Measurements from ENCODE around the gene RFC3.
"Not testable (repeated sequence)": the region's sequence is repeated elsewhere in the genome, so short reads cannot be mapped to it uniquely, and the experiment has no call there.

The RFC3 gene

GRCh38 chr13:33817901-33818706 is at the start of gene RFC3:
TSS of gene RFC3 (plus strand) at chr13:33818149. CDS start at chr13:33818179, 30 bp downstream.
- peak; percentile 94 for DNase-seq

- no peak for DNase-seq
Measured at GRCh38 chr13:33771296-33771695, 46.7 kb upstream of the RFC3 start.

- no peak for DNase-seq
Measured at GRCh38 chr13:33773790-33774462, 44.0 kb upstream of the RFC3 start.

- DNase-seq: no peak
Measured at GRCh38 chr13:33775339-33776108, 42.4 kb upstream of the RFC3 start.

- no peak for DNase-seq
Measured at GRCh38 chr13:33776239-33776881, 41.6 kb upstream of the RFC3 start.

- peak; percentile 58 for DNase-seq
Measured at GRCh38 chr13:33782631-33783030, 35.3 kb upstream of the RFC3 start.

GRCh38 chr13:33783212-33783611 is 34.7 kb upstream of the RFC3 start:
- not testable (repeated sequence) for DNase-seq

- DNase-seq: no peak
Measured at GRCh38 chr13:33784738-33785137, 33.2 kb upstream of the RFC3 start.

GRCh38 chr13:33785384-33785783 is 32.6 kb upstream of the RFC3 start:
- DNase-seq: no peak

GRCh38 chr13:33787051-33787591 is 30.8 kb upstream of the RFC3 start:
- no peak for DNase-seq

GRCh38 chr13:33789066-33789606 is 28.8 kb upstream of the RFC3 start:
- DNase-seq: no peak

- DNase-seq: no peak
Measured at GRCh38 chr13:33789739-33790138, 28.2 kb upstream of the RFC3 start.

GRCh38 chr13:33793726-33794125 is 24.2 kb upstream of the RFC3 start:
- DNase-seq: no peak

GRCh38 chr13:33794576-33794975 is 23.4 kb upstream of the RFC3 start:
- no peak for DNase-seq

GRCh38 chr13:33796095-33796494 is 21.9 kb upstream of the RFC3 start:
- DNase-seq: no peak

- no peak for DNase-seq
Measured at GRCh38 chr13:33797622-33798021, 20.3 kb upstream of the RFC3 start.

- no peak for DNase-seq
Measured at GRCh38 chr13:33798023-33798422, 19.9 kb upstream of the RFC3 start.

- no peak for DNase-seq
Measured at GRCh38 chr13:33799950-33800592, 17.9 kb upstream of the RFC3 start.

- no peak for DNase-seq
Measured at GRCh38 chr13:33800646-33801186, 17.2 kb upstream of the RFC3 start.

GRCh38 chr13:33806470-33807248 is 11.3 kb upstream of the RFC3 start:
- no peak for DNase-seq

- DNase-seq: not testable (repeated sequence)
Measured at GRCh38 chr13:33812829-33813228, 5.1 kb upstream of the RFC3 start.

Measured in NCI-H1092 (cell line).